Right lobe of liver (tissue), 6 donors: ENCODE data around the gene PLXNA1. TPM values are rescaled to one million over a fixed set of nuclear protein-coding genes. Genes with fewer than 3 reads are reported as not detected.

Source experiments
- ATAC-seq, 4 donors: fragments of 200-7000 bp; cut with Tn5 transposase; one replicate each; pipeline ENCODE4 v1.9.1; 2020; ENCODE audit warnings: mild to moderate bottlenecking in 4 of 4, moderate library complexity in 4 of 4
- DNase-seq, 3 donors: peaks; one replicate each; pipeline ENCODE4 v3.0.0-alpha.2; 2020
- H3K27ac ChIP-seq, 3 donors: fragments of 200-600 bp; one replicate each; pipeline ENCODE4 v1.8.0; 2022
- H3K27me3 ChIP-seq, 2 donors: fragments of 200-600 bp; one replicate each; pipeline ENCODE4 v1.8.0; 2022
- H3K36me3 ChIP-seq, 4 donors: fragments of 200-600 bp; sonication (generic) in 1 of 4; one replicate each; pipeline versions ENCODE4 v1.5.1 to v1.8.0; 2017 to 2022; ENCODE audit warnings: control low read depth in 1 of 4
- H3K4me1 ChIP-seq, 4 donors: fragments of 200-600 bp; sonication (generic) in 1 of 4; one replicate each; pipeline versions ENCODE4 v1.5.1 to v1.8.0; 2017 to 2022; ENCODE audit warnings: control low read depth in 1 of 4
- H3K4me3 ChIP-seq, 3 donors: fragments of 200-600 bp; one replicate each; pipeline ENCODE4 v1.8.0; 2022
- H3K9me3 ChIP-seq, 4 donors: fragments of 200-600 bp; sonication (generic) in 1 of 4; one replicate each; pipeline versions ENCODE4 v1.5.1 to v1.8.0; 2017 to 2022; ENCODE audit warnings: control low read depth in 1 of 4
- POLR2A ChIP-seq: fragments of 450-650 bp; IDR thresholded peaks from one replicate; pipeline ENCODE4 v1.6.1; 2017; ENCODE audit warnings: antibody characterized with exemption, mild to moderate bottlenecking
- WGBS: methylation state at CpG from one replicate; pipeline ENCODE4 v1.1.6; 2018; ENCODE audit warnings: low coverage, low lambda C conversion rate; ENCODE audit not compliant: insufficient coverage; ENCODE audit errors: missing lambda C conversion rate; 5-methylcytosine and 5-hydroxymethylcytosine counted together
- intact Hi-C, 2 donors: fragments of 100-400 bp; cut with DNase I; formaldehyde crosslinking; loops; one replicate each; pipeline versions ENCODE4 v1.11.2 to v1.14.1; 2022
- total RNA-seq, 6 experiments: library from RNA; depleted of rRNA in 2 of 6; stranded (reverse); fragments of >200 nt in 2 of 6; fragmentation: NEBNext Ultra II Directional in 3 of 6; extraction: Animal tissue kit (Norgen Biotek cat#: 25700) in 3 of 6; gene quantifications; one replicate each; pipeline versions ENCODE4 v1.1.0 to v1.2.4, GENCODE V29; 2016 to 2023
- TF ChIP-seq, protein P1 (sequence below), 4 donors: fragments of 200-600 bp in 3 of 4; fragments of 450-650 bp in 1 of 4; IDR thresholded peaks; one replicate each; pipeline versions ENCODE4 v1.5.1 to v1.8.0; 2016 to 2022; ENCODE audit warnings: antibody characterized with exemption in 4 of 4, mild to moderate bottlenecking in 2 of 4
- donor health status: DM: no; HTN: yes; CAD: no.
- donor health status: DM: no; HTN: no; CAD: no.
- donor health status: DM: no; HTN: no; CAD: no.
- donor health status: DM: no; HTN: yes; CAD: no.
- donor health status: DM: no; HTN: yes; CAD: no.

PLXNA1 gene
- total RNA-seq, 6 experiments from 2014 or later: 2.0 to 8.7 (median 5.6) TPM

DNA sequence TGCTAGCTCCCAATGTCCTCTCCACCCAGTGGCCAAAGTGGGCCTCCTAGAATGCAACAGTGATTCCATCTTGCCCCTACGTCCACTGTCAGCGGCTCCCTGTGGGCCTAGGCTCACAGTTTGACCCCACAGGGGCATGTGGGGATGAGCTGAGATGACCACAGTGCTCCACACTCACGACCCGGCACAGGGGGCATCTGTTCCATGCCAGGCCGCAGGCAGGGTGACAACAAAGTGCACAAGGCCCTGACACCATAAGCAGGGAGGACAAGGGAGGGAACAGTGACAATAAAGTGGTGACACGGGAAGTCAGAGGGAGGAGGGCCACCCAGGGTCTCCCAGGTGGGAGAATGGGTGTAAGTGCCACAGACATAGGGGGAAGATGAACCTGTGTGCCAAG lies 5.1 kb upstream of the PLXNA1 start:
- 79% methylated on average over 6 of the region's 6 CpGs for WGBS
- no peak overlapping the region for H3K27ac ChIP-seq
- H3K27me3 ChIP-seq: no peaks in the 10 kb centered on the region
- no peak for TF ChIP-seq POLR2A
- TF ChIP-seq, protein P1, sequence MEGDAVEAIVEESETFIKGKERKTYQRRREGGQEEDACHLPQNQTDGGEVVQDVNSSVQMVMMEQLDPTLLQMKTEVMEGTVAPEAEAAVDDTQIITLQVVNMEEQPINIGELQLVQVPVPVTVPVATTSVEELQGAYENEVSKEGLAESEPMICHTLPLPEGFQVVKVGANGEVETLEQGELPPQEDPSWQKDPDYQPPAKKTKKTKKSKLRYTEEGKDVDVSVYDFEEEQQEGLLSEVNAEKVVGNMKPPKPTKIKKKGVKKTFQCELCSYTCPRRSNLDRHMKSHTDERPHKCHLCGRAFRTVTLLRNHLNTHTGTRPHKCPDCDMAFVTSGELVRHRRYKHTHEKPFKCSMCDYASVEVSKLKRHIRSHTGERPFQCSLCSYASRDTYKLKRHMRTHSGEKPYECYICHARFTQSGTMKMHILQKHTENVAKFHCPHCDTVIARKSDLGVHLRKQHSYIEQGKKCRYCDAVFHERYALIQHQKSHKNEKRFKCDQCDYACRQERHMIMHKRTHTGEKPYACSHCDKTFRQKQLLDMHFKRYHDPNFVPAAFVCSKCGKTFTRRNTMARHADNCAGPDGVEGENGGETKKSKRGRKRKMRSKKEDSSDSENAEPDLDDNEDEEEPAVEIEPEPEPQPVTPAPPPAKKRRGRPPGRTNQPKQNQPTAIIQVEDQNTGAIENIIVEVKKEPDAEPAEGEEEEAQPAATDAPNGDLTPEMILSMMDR (IDR thresholded peaks at IDR 0.05): no peak
- DNase-seq (no peak), ATAC-seq (no peak)
- intact Hi-C loops: no loop called here
- H3K4me3 ChIP-seq: no peak overlapping the region
- no peaks in the 10 kb centered on the region for H3K4me1 ChIP-seq
- no peaks in the 10 kb centered on the region for H3K36me3 ChIP-seq
- no peaks in the 10 kb centered on the region for H3K9me3 ChIP-seq

DNA sequence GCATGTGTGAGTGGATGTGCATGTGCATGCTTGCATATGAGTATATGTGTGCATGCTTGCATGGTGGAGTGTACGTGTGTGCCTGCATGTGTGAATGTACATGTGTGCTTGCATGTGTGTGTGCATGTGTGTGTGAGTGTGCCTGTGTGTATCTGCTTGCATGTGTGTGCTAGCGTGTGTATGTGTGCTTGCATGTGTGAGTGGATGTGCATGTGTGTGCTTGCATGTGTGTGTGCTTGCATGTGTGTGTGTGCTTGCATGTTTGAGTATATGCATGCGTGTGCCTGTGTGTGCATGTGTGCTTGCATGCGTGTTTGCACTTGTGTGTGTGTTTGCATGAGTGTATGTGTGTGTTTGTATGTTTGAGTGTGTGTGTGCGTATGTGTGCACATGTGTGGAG lies 4.6 kb upstream of the PLXNA1 start:
- TF ChIP-seq POLR2A: no peak
- TF ChIP-seq, protein P1 (IDR thresholded peaks at IDR 0.05): no peak
- H3K9me3 ChIP-seq: no peaks in the 10 kb centered on the region
- H3K36me3 ChIP-seq: no peaks in the 10 kb centered on the region
- no peaks in the 10 kb centered on the region for H3K27me3 ChIP-seq
- H3K4me1 ChIP-seq: no peaks in the 10 kb centered on the region
- no peak overlapping the region for H3K27ac ChIP-seq
- intact Hi-C loops: no loop called here
- H3K4me3 ChIP-seq: no peak overlapping the region
- DNase-seq (no peak), ATAC-seq (no peak)
- 69% methylated on average over 4 of the region's 5 CpGs for WGBS

DNA sequence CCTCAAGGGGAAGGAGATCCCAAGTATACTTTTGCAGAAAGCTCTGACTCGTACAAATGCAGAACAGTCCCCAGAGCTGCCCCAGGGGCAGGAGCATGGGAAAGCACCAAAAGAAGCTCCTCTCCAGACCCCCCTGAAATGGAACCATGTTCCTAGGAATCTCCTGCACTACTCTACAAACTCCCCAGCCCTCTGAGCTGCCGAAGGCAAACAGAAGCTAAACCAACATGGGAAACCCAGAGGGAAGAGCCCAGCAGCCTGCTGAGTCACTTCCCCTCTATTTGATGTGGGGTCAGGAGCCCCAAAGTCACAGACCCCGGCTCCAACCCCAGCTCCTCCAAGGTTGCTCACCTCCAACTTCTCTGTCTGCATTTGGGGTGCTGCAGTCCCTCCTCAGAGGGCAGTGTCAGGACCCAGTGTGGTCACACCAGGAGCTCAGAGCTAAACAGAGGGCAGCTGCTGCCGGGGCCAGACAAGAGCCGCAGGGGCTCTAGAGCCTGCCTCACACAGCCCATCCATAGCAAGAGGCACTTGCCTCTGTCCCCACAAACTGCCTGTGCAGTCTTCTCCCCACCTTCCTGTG lies 3.8 kb upstream of the PLXNA1 start:
- WGBS: 12% methylated on average over 2 of the region's 5 CpGs
- intact Hi-C loops: no loop called here
- Histone ChIP-seq H3K4me3 (no peak overlapping the region), H3K27ac (no peak overlapping the region), H3K27me3 (no peaks in the 10 kb centered on the region), H3K4me1 (no peaks in the 10 kb centered on the region), H3K9me3 (no peaks in the 10 kb centered on the region), H3K36me3 (no peaks in the 10 kb centered on the region)
- DNase-seq (no peak), ATAC-seq (no peak)
- TF ChIP-seq, protein P1 (IDR thresholded peaks at IDR 0.05): no peak
- TF ChIP-seq POLR2A: no peak

DNA sequence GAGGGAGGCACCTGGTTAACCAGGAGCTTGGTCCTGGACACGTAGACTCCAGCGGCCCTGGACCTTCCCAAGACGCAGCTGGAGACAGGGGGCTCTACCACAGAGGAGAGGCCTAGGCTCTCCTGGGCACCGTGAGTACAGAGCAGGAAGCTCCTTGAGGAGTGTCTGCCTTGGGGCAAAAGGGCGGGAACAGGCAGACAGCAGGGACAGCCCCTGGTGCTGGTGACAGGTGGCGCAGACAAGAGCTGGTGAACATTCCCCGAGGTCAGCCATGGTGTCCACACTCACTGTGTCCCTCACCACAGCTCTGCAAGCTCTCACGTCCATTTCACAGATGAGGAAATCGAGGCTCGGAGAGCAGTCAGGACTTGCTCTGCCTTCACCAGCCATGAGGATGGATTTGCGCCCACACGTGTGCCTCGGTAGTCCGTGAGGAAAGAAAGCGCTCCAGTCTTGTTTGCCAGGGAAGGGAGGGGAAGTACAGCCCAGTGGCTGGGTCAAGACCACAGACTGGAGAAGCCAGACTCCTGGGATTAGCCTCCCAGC lies 2.6 kb upstream of the PLXNA1 start:
- Histone ChIP-seq H3K9me3 (no peaks in the 10 kb centered on the region), H3K4me3 (no peak overlapping the region), H3K27ac (no peak overlapping the region), H3K4me1 (no peaks in the 10 kb centered on the region), H3K27me3 (no peaks in the 10 kb centered on the region), H3K36me3 (no peaks in the 10 kb centered on the region)
- DNase-seq: no peak
- ATAC-seq: no peak
- 96% methylated on average over 4 of the region's 15 CpGs for WGBS
- intact Hi-C loops: no loop called here
- no peak for TF ChIP-seq POLR2A
- TF ChIP-seq, protein P1 (IDR thresholded peaks at IDR 0.05): no peak
